Glomerular visceral epithelial cell (primary cell): ENCODE measurements around the gene C12orf43.

ENCODE experiments used
- DNase-seq: peaks from one replicate; pipeline ENCODE4 v3.0.0-alpha.2; 2016; ENCODE audit errors: extremely low spot score

The C12orf43 gene

DNA sequence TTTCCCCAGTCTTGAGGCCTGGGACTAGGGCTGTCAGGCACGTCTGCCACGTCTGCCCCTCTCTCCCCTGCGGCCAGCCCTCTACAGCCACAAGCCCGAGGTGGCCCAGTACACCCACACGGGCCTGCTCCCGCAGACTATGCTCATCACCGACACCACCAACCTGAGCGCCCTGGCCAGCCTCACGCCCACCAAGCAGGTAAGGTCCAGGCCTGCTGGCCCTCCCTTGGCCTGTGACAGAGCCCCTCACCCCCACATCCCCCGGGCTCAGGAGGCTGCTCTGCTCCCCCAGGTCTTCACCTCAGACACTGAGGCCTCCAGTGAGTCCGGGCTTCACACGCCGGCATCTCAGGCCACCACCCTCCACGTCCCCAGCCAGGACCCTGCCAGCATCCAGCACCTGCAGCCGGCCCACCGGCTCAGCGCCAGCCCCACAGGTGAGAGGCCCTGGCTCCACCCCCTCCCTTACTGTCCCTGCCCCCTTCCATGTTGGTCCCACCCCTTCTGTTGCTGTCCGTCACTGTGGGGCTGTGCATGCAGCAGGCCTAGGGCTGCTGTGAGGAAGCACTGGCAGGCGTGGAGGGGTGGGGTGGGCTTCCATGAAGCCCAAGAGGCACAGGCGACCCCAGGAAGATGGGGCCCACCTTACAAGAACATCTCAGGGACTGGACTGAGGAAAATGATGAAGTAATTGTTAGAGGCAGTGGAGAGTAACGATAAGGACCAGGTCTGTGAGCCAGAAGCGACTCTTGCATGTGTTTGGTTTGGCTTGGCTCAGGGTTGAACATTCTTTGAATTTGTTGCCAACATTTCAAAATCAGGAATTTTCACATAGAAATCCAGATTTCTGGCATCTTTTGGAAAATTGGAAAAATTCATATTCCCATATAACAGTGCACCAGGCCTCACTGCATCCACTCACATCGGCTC, 16.8 kb downstream of the C12orf43 start:
- DNase-seq: no peak

DNA sequence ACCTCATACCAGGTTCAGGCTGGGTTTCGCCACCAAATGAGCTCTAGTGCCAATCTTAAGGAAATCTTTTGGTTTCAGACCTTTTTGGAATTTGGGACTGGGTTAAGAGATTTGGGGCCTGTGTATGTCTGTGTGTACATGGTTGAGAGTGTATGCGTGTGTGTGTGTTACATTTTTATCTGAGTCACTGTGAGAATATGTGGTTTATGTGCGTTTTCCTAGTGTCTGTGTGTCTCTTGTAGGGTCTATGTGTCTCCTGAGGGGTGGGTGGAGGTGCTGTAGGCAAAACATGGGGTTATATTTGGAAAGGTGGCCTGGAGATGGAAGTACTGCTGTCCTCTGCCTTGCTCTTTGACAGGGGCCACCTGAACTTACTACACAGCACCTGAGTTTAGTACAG, 17.9 kb downstream of the C12orf43 start:
- DNase-seq: no peak

DNA sequence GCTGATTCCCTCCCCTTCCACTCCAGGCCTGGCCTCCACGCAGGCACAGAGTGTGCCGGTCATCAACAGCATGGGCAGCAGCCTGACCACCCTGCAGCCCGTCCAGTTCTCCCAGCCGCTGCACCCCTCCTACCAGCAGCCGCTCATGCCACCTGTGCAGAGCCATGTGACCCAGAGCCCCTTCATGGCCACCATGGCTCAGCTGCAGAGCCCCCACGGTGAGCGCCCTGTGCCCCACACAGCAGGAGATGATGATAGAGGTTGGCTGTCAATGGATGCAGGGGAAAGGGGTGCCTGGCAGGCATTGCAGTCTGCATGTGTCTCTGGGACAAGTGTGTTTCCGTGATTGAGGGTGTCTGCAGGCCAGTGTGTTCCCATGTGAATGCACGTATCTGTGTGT, 18.8 kb downstream of the C12orf43 start:
- no peak for DNase-seq

DNA sequence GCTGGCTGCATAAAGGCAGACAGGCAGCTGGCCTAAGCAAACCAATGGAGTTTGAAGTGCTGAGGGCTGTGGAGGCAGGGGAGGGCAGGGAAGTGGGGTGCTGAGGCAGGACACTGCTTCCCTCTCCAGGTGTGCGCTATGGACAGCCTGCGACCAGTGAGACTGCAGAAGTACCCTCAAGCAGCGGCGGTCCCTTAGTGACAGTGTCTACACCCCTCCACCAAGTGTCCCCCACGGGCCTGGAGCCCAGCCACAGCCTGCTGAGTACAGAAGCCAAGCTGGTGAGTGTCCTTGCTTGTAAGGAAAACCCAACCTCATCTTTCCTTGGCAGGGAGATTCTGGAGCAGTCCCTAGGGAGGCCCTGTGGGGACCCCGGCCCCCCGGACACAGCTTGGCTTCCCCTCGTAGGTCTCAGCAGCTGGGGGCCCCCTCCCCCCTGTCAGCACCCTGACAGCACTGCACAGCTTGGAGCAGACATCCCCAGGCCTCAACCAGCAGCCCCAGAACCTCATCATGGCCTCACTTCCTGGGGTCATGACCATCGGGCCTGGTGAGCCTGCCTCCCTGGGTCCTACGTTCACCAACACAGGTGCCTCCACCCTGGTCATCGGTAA, 20.0 kb downstream of the C12orf43 start:
- no peak for DNase-seq

DNA sequence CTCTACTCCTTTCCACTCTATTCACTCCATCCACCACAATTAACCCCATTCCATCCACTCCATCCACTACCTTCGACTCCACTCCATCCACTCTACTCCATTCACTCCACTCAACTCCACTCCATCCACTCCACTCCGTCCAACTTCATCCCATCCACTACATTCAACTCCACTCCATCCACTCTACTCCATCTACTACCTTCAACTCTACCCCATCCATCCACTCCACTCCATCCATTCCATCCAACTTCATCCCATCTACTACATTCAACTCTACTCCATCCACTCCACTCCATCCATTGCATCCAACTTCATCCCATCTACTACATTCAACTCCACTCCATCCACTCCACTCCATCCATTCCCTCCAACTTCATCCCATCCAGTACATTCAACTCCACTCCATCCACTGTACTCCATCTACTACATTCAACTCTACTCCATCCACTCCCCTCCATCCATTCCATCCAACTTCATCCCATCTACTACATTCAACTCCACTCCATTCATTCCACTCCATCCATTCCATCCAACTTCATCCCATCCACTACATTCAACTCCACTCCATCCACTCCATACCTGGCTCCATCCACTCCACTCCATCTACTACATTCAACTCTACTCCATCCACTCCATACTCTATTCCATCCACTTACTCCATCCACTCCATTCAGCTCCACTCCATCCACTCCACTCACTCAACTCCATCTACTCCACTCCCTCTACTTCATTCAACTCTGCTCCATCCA, 21.5 kb downstream of the C12orf43 start:
- no peak for DNase-seq

DNA sequence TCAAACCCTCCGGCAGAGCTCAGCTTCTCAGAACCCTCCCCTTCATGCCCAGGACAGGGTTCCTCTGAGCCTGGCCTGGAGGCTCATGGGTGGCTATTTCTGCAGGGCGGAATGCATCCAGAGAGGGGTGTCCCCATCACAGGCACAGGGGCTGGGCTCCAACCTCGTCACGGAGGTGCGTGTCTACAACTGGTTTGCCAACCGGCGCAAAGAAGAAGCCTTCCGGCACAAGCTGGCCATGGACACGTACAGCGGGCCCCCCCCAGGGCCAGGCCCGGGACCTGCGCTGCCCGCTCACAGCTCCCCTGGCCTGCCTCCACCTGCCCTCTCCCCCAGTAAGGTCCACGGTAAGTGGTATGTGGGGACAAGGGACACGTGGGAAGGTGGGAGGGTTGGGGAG, 22.2 kb downstream of the C12orf43 start:
- no peak for DNase-seq

DNA sequence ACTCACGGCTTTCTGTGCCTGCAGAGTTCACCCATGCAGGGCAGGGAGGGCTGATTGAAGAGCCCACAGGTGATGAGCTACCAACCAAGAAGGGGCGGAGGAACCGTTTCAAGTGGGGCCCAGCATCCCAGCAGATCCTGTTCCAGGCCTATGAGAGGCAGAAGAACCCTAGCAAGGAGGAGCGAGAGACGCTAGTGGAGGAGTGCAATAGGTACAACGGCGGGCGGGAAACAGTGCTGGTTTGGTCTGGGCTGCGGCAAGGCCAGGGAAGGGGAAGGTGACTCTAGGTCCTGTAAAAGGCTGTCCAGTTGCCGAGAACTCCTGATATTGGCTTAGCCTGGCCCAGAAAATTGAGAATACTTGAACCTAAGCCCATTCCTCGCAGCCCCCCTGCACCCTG, 22.8 kb downstream of the C12orf43 start:
- no peak for DNase-seq

DNA sequence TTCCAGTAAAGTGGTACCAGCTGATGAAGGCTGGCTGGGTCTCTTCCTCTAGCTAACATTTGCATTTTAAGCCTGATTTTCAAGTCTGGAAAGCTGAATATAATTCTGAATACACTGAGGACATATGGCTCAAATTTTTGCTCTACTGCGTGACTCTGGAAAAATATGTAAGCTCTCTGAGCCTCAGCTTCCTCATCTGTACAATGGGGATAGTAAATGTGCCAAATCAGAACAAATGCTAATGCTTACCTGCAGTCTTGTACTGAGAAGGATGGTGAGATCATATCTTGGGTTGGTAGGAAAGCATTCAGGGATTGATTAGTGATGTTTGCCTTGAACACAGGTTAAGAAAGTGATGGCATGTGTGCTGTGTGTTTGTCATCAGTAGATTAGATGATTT, 23.3 kb downstream of the C12orf43 start:
- no peak for DNase-seq

DNA sequence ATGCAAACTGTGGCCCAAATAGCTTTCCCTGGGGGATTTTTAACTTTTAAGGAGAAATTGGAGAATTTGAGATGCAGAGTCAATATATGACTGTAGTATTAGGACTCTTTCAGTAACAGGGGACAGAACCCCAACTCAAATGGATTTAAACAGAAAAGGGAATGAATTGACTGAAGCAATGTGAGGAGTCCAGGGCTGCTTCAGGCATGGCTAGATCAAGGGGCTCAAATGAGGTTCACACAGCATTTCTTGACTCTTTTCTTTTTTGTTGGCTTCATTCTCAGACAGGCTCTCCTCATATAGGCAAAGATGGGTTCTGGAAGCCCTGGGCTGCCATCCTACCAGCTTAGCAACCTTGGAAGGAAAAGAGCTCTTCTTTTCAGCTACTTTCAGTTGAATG, 24.3 kb downstream of the C12orf43 start:
- no peak for DNase-seq

DNA sequence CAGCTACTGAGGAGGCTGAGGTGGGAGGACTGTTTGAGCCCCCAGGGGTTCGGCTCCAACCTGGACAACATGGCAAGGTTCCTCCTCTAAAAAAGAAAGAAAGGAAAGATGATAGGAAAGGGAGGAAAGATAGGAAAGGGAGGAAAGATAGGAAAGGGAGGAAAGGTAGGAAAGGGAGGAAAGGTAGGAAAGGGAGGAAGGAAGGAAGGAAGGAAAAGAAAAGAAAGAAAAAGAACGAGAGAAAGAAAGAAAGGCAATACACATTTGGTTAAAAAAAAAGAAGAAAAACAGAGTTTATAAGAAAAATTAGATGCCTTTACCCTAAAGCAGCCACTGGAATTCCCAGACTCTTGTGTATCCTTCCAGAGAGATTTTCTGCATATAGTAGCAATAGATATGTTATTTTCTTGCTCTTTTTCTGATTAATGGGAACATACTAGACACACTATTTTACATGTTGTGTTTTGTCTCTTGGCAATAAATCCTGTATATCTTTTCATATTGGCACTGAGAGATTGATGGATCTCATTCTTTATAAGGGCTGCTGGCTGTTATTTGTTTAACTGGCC, 25.7 kb downstream of the C12orf43 start:
- no peak for DNase-seq

DNA sequence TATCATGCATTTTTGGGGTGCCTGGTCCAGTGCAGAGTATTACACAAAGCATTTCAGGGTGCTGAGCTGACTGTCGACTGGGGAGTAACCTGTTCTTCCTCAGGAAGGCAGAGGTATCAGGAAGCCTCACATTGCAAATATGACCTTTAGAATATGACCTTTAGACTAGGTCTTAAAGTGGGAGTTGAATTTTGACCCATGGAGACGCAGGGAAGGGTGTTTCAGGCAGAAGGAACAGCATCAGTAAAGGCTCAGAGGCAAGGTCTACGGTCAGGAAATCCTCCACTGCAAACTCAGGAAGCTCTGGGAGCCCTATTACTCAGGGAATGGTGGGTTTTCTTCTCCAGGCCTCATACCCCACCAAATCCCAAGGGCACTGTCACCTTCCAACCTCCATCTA, 26.6 kb downstream of the C12orf43 start:
- no peak for DNase-seq

DNA sequence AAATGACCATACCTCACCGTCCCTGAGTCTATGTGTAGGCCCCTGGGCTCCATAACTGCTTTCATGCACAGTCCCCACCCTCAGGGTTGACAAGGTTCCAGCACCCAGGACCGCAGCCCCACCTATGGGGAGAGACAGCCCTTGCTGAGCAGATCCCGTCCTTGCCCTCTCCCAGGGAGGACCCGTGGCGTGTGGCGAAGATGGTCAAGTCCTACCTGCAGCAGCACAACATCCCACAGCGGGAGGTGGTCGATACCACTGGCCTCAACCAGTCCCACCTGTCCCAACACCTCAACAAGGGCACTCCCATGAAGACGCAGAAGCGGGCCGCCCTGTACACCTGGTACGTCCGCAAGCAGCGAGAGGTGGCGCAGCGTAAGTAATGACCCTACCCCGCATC, 27.6 kb downstream of the C12orf43 start:
- no peak for DNase-seq

DNA sequence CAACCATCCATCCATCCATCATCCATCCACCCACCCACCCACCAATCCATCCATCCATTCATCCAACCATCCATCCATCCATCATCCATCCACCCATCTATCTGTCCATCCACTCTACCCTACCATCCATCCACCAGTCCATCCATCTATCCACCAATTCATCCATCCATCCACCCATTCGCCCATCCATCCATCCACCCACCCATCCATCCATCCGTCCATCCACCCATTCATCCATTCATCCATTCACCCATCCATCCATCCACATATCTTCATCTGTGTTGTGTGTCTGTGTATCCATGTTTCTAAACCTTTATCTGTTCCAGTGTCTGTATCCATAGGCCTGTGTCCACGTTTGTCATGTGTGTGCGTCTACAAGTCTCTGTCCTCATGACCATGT, 28.1 kb downstream of the C12orf43 start:
- no peak for DNase-seq

DNA sequence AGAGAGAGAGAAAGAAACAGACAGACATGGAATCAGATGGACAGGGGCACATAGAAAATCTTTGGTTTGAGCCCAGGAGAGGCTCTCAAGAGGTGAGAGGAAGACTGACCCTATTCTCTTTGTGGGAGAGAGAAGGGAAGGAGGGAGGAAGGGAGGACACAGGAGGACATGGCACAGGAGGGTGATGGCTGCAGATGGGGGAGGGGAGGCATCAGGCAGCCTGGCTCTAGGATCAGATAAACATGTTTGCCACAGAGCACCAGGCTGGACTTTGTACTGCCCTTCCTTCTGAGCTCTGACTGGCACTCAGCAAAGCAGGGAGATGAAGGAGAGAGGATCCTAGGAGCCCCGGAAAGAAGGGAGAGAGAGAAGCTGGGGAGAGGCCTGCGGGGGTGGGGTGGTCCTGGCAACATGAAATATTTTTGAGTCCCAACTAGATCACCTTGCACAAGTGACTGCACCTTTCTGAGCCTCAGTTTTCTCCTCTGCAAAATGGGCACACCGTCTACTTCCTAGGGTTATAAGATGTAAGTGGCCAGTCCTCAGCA, 31.9 kb downstream of the C12orf43 start:
- no peak for DNase-seq

DNA sequence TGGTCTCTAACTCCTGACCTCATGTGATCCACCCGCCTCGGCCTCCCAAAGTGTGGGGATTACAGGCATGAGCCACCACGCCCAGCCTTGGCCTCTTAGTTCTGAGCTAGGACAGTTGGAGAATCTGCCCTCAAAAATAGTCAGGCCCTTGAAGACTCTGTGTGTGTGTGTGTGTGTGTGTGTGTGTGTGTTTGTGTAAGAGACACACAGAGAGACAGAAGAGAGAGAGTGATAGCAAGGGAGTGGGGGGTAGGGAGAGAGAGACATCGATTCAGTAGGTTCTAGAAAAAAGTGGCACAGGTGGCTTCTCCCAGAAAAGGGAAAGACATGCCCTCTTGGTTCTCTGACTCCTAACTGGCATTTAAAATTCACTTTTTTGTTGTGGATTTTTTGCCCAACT, 32.5 kb downstream of the C12orf43 start:
- no peak for DNase-seq

DNA sequence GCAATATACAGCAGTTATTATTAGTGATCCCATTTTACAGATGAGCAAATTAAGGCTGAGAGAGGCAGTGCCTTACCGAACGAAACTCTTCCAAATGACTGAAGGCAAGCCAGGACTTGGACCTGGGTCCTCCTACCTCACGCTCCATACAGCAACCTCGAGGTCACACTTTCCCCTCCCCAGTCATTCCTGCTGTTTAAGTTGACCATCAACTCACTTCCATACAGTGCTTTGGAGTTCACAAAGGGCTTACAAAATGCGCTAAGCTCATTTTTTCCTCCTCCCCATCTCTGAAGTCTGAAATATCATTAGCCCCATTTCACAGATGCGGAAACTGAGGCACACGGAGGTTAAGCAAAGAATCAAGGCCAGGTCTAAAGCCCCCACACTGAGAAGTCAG, 33.6 kb downstream of the C12orf43 start:
- DNase-seq: no peak

DNA sequence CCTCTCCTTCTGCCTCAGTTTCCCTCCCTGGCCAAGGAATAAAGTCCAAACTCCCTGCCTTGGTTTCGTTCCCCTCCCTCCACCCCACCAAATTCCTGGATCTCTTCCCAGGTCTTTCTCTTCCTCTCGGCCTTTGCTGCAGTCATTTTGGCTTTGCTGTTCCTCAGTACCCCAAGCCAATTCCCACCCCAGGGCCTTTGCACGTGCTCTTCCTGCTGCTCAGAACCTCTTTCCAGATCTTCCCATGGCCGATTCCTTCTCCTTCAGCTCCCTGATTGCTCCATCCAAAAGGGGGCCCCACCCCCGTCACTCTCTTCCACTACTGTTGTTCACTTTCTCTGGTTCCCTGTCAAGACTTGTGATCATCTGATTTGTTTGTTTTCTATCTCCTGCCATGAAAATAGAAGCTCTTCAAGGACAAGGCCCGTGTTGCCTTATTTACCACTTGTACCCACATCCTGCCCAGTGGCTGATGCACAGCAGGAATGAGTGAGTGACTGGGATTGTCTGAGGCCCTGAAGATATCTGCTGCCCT, 34.8 kb downstream of the C12orf43 start:
- no peak for DNase-seq

DNA sequence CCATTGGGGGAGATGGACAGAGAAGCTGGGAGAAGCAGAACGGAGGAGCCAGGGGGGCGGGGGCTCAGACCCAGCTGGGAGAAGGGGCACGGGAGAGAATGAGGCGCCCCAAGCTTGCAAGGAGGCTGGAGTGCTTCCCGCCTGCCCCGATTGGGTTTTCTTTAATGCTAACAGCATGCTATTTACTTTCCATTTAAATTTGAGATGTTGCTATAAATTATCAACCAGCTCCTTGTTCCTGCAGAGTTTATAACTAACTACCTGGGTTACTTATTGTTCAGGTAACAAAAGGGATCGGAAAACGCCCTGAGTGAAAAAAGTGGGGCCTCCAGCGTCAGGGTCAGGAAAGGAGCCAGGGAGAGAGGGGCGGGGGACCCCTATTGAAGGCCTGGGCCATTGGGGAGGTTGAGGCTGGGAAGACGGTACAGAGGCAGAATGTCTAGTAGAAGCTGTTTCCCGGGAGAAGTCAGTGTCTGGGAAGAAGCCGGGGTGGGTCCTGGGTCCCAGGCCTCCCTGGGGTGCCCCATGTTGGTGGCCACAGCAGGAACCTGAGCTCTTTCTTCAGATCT, 35.4 kb downstream of the C12orf43 start:
- no peak for DNase-seq

DNA sequence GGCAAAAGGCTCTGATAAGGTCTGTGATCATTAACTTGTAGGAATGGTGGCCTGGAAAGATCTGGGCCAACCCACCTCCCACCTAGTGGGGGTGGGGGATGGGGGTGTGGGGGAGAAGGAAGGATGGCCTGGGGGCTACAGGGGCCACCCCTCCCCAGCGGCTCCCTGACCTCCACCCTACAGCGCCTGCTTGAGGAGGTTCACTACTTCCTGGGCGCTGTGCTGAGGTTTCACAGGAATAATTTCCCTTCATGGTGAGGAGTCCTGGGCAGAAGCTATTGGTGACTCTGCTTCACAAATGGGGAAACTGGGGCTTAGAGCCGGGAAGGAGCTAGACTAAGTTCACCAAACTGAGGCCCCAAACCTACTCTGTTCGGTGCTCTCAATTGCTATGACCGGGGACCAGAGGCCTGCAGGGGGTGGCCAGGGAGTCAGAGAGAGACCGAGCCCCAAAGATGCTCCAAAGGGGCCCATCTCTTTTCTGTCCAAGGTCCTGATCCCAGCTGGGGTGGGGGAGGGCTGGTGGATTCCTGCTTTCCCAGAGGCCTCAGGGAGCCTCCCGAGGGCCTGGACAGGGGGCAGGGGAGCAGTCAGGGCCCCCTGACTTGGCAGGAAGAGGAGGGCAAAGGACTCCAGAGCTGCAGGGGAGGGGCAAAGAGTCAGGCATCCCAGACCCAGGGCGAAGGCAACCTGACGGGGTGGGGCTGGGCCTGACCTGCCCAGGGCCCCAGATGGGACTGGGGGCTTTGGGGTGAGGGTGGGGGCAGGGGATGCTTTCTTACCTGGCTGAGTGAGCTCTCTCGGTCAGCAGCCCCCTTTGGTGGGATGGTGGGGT, 36.2 kb downstream of the C12orf43 start:
- DNase-seq: no peak

DNA sequence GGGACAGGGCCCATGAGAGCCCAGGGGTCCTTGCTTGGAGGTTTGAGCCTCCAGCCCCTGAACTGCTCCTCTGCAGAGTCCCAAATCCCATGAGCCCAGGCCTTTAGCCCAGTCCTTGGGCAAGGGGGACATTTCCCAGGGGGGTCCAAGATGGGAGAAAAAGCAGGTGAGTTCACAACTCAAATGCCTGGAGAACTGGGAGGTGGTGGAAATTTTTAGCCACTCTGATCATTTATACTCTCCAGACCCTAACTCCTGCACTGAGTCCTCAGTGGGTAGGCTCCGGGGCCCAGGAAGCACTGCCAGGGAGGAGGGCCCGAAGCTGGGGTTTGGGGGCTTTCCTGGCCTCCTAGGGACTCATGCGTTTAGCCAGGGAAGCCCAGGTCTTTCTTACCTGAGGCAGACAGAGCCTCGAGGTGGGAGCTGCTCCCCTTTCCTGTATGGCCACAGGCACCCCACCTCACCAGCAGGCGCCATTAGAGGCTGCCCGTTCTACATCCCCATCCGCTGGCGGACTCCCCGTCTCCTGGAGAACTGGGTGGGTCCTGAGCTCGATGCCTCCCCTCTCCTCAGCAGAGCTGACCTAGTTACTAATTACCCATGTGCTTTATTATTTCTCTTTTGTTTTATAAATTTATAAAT, 36.9 kb downstream of the C12orf43 start:
- DNase-seq: no peak
